WTC11 (cell line): ENCODE measurements around the gene AKAP10. TPM values are rescaled to one million over a fixed set of nuclear protein-coding genes. Genes with fewer than 3 reads are reported as not detected.

Source experiments
- ATF2 ChIP-seq: sonication (generic); formaldehyde crosslinking; IDR thresholded peaks from 2 replicates; pipeline ENCODE4 v1.8.1; 2022; ENCODE audit warnings: low read depth, missing genetic modification reagents, borderline replicate concordance
- ELF4 ChIP-seq: sonication (generic); formaldehyde crosslinking; IDR thresholded peaks from 2 replicates; pipeline ENCODE4 v1.8.1; 2022; ENCODE audit warnings: low read depth, mild to moderate bottlenecking, moderate library complexity, missing genetic modification reagents
- GABPB1 ChIP-seq: sonication (generic); formaldehyde crosslinking; IDR thresholded peaks from 2 replicates; pipeline ENCODE4 v1.8.1; 2023; ENCODE audit warnings: mild to moderate bottlenecking, missing genetic modification reagents
- MYBL2 ChIP-seq: sonication (generic); formaldehyde crosslinking; IDR thresholded peaks from 2 replicates; pipeline ENCODE4 v1.8.1; 2023; ENCODE audit warnings: mild to moderate bottlenecking, moderate library complexity, missing genetic modification reagents
- NFYB ChIP-seq: sonication (generic); formaldehyde crosslinking; conservative IDR thresholded peaks from 2 replicates; pipeline ENCODE4 v1.8.0; 2022; ENCODE audit warnings: low read depth, missing genetic modification reagents
- NR1H2 ChIP-seq: sonication (generic); formaldehyde crosslinking; IDR thresholded peaks from 2 replicates; pipeline ENCODE4 v1.9.0; 2021; ENCODE audit warnings: mild to moderate bottlenecking, moderate library complexity, missing genetic modification reagents
- NR2C2 ChIP-seq: sonication (generic); formaldehyde crosslinking; IDR thresholded peaks from 2 replicates; pipeline ENCODE4 v1.8.0; 2022; ENCODE audit warnings: mild to moderate bottlenecking, missing genetic modification reagents
- RELA ChIP-seq: sonication (generic); formaldehyde crosslinking; IDR thresholded peaks from 2 replicates; pipeline ENCODE4 v1.8.1; 2022; ENCODE audit warnings: missing genetic modification reagents, mild to moderate bottlenecking, borderline replicate concordance
- RORB ChIP-seq: fragments of 250-450 bp; sonication (Bioruptor Pico); IDR thresholded peaks from 2 replicates; pipeline ENCODE4 v1.9.0; 2021; ENCODE audit warnings: mild to moderate bottlenecking
- STAT6 ChIP-seq: sonication (generic); formaldehyde crosslinking; conservative IDR thresholded peaks from 2 replicates; pipeline ENCODE4 v1.8.1; 2023; ENCODE audit warnings: mild to moderate bottlenecking, low read depth, missing genetic modification reagents, moderate library complexity
- ZBTB21 ChIP-seq: sonication (generic); formaldehyde crosslinking; IDR thresholded peaks from 2 replicates; pipeline ENCODE4 v1.8.1; 2023; ENCODE audit warnings: mild to moderate bottlenecking, missing genetic modification reagents, borderline replicate concordance
- total RNA-seq: library from RNA; stranded (reverse); gene quantifications from 3 replicates; pipeline ENCODE4 v1.2.3, GENCODE V29; 2021
- TF ChIP-seq, protein P1 (sequence below): sonication (generic); formaldehyde crosslinking; IDR thresholded peaks from 2 replicates; pipeline ENCODE4 v1.8.0; 2022; ENCODE audit warnings: mild to moderate bottlenecking, missing genetic modification reagents
- TF ChIP-seq, protein P2 (sequence below): sonication (generic); formaldehyde crosslinking; IDR thresholded peaks from 2 replicates; pipeline ENCODE4 v1.8.0; 2022; ENCODE audit warnings: mild to moderate bottlenecking, missing genetic modification reagents
- TF ChIP-seq, protein P3 (sequence below): sonication (generic); formaldehyde crosslinking; IDR thresholded peaks from 2 replicates; pipeline ENCODE4 v1.8.0; 2023; ENCODE audit warnings: mild to moderate bottlenecking, missing genetic modification reagents
- TF ChIP-seq, protein P4 (sequence below): sonication (generic); formaldehyde crosslinking; IDR thresholded peaks from 2 replicates; pipeline ENCODE4 v1.8.1; 2023; ENCODE audit warnings: mild to moderate bottlenecking, missing genetic modification reagents, moderate library complexity
- TF ChIP-seq, protein P5 (sequence below): fragments of 250-450 bp; sonication (Bioruptor Pico); IDR thresholded peaks from 2 replicates; pipeline ENCODE4 v1.9.0; 2021; ENCODE audit warnings: mild to moderate bottlenecking, borderline replicate concordance
- TF ChIP-seq, protein P6 (sequence below): sonication (generic); formaldehyde crosslinking; IDR thresholded peaks from 2 replicates; pipeline ENCODE4 v1.8.0; 2023; ENCODE audit warnings: missing genetic modification reagents, mild to moderate bottlenecking, borderline replicate concordance

Gene AKAP10
- total RNA-seq, 1 experiment from 2014 or later: 29.9 TPM

GRCh38 chr17:20009302-20010098 lies 31.9 kb upstream of the AKAP10 start, which contains the start of gene SPECC1 (continued):
- TF ChIP-seq, protein P1, sequence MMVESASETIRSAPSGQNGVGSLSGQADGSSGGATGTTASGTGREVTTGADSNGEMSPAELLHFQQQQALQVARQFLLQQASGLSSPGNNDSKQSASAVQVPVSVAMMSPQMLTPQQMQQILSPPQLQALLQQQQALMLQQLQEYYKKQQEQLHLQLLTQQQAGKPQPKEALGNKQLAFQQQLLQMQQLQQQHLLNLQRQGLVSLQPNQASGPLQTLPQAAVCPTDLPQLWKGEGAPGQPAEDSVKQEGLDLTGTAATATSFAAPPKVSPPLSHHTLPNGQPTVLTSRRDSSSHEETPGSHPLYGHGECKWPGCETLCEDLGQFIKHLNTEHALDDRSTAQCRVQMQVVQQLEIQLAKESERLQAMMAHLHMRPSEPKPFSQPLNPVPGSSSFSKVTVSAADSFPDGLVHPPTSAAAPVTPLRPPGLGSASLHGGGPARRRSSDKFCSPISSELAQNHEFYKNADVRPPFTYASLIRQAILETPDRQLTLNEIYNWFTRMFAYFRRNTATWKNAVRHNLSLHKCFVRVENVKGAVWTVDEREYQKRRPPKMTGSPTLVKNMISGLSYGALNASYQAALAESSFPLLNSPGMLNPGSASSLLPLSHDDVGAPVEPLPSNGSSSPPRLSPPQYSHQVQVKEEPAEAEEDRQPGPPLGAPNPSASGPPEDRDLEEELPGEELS (CRISPR knock-in tag): peak; percentile 12
- TF ChIP-seq, protein P2, sequence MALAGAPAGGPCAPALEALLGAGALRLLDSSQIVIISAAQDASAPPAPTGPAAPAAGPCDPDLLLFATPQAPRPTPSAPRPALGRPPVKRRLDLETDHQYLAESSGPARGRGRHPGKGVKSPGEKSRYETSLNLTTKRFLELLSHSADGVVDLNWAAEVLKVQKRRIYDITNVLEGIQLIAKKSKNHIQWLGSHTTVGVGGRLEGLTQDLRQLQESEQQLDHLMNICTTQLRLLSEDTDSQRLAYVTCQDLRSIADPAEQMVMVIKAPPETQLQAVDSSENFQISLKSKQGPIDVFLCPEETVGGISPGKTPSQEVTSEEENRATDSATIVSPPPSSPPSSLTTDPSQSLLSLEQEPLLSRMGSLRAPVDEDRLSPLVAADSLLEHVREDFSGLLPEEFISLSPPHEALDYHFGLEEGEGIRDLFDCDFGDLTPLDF (CRISPR knock-in tag): no peak
- no peak for TF ChIP-seq NR2C2
- TF ChIP-seq, protein P3, sequence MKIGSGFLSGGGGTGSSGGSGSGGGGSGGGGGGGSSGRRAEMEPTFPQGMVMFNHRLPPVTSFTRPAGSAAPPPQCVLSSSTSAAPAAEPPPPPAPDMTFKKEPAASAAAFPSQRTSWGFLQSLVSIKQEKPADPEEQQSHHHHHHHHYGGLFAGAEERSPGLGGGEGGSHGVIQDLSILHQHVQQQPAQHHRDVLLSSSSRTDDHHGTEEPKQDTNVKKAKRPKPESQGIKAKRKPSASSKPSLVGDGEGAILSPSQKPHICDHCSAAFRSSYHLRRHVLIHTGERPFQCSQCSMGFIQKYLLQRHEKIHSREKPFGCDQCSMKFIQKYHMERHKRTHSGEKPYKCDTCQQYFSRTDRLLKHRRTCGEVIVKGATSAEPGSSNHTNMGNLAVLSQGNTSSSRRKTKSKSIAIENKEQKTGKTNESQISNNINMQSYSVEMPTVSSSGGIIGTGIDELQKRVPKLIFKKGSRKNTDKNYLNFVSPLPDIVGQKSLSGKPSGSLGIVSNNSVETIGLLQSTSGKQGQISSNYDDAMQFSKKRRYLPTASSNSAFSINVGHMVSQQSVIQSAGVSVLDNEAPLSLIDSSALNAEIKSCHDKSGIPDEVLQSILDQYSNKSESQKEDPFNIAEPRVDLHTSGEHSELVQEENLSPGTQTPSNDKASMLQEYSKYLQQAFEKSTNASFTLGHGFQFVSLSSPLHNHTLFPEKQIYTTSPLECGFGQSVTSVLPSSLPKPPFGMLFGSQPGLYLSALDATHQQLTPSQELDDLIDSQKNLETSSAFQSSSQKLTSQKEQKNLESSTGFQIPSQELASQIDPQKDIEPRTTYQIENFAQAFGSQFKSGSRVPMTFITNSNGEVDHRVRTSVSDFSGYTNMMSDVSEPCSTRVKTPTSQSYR: no peak
- TF ChIP-seq ATF2 (CRISPR knock-in tag): no peak
- no peak for TF ChIP-seq NR1H2 (CRISPR knock-in tag)
- no peak for TF ChIP-seq ELF4 (CRISPR knock-in tag)
- TF ChIP-seq, protein P4, sequence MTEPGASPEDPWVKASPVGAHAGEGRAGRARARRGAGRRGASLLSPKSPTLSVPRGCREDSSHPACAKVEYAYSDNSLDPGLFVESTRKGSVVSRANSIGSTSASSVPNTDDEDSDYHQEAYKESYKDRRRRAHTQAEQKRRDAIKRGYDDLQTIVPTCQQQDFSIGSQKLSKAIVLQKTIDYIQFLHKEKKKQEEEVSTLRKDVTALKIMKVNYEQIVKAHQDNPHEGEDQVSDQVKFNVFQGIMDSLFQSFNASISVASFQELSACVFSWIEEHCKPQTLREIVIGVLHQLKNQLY (CRISPR knock-in tag): peak; percentile 62; the same call in 1 of the 2 replicates
- TF ChIP-seq MYBL2 (CRISPR knock-in tag): peak; percentile 78
- no peak for TF ChIP-seq RELA (CRISPR knock-in tag)
- TF ChIP-seq, protein P5, sequence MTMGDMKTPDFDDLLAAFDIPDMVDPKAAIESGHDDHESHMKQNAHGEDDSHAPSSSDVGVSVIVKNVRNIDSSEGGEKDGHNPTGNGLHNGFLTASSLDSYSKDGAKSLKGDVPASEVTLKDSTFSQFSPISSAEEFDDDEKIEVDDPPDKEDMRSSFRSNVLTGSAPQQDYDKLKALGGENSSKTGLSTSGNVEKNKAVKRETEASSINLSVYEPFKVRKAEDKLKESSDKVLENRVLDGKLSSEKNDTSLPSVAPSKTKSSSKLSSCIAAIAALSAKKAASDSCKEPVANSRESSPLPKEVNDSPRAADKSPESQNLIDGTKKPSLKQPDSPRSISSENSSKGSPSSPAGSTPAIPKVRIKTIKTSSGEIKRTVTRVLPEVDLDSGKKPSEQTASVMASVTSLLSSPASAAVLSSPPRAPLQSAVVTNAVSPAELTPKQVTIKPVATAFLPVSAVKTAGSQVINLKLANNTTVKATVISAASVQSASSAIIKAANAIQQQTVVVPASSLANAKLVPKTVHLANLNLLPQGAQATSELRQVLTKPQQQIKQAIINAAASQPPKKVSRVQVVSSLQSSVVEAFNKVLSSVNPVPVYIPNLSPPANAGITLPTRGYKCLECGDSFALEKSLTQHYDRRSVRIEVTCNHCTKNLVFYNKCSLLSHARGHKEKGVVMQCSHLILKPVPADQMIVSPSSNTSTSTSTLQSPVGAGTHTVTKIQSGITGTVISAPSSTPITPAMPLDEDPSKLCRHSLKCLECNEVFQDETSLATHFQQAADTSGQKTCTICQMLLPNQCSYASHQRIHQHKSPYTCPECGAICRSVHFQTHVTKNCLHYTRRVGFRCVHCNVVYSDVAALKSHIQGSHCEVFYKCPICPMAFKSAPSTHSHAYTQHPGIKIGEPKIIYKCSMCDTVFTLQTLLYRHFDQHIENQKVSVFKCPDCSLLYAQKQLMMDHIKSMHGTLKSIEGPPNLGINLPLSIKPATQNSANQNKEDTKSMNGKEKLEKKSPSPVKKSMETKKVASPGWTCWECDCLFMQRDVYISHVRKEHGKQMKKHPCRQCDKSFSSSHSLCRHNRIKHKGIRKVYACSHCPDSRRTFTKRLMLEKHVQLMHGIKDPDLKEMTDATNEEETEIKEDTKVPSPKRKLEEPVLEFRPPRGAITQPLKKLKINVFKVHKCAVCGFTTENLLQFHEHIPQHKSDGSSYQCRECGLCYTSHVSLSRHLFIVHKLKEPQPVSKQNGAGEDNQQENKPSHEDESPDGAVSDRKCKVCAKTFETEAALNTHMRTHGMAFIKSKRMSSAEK (CRISPR knock-in tag): no peak
- TF ChIP-seq GABPB1 (CRISPR knock-in tag): peak; percentile 50
- no peak for TF ChIP-seq STAT6 (CRISPR knock-in tag)
- TF ChIP-seq NFYB (CRISPR knock-in tag): no peak
- TF ChIP-seq ZBTB21 (CRISPR knock-in tag): no peak
- TF ChIP-seq, protein P6, sequence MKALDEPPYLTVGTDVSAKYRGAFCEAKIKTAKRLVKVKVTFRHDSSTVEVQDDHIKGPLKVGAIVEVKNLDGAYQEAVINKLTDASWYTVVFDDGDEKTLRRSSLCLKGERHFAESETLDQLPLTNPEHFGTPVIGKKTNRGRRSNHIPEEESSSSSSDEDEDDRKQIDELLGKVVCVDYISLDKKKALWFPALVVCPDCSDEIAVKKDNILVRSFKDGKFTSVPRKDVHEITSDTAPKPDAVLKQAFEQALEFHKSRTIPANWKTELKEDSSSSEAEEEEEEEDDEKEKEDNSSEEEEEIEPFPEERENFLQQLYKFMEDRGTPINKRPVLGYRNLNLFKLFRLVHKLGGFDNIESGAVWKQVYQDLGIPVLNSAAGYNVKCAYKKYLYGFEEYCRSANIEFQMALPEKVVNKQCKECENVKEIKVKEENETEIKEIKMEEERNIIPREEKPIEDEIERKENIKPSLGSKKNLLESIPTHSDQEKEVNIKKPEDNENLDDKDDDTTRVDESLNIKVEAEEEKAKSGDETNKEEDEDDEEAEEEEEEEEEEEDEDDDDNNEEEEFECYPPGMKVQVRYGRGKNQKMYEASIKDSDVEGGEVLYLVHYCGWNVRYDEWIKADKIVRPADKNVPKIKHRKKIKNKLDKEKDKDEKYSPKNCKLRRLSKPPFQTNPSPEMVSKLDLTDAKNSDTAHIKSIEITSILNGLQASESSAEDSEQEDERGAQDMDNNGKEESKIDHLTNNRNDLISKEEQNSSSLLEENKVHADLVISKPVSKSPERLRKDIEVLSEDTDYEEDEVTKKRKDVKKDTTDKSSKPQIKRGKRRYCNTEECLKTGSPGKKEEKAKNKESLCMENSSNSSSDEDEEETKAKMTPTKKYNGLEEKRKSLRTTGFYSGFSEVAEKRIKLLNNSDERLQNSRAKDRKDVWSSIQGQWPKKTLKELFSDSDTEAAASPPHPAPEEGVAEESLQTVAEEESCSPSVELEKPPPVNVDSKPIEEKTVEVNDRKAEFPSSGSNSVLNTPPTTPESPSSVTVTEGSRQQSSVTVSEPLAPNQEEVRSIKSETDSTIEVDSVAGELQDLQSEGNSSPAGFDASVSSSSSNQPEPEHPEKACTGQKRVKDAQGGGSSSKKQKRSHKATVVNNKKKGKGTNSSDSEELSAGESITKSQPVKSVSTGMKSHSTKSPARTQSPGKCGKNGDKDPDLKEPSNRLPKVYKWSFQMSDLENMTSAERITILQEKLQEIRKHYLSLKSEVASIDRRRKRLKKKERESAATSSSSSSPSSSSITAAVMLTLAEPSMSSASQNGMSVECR (CRISPR knock-in tag): peak; percentile 45; the same call in 1 of the 2 replicates
- no peak for TF ChIP-seq RORB (CRISPR knock-in tag)
